ENCODE measurements around the gene TSPAN3. TPM values are rescaled to one million over a fixed set of nuclear protein-coding genes. Genes with fewer than 3 reads are reported as not detected.

Gene TSPAN3
- total RNA-seq, 4 donors from 2014 or later = 92.2 to 165 (median 131) TPM

- DNase-seq (ENCODE audit: extremely low spot score) = no peak
- TF ChIP-seq POLR2AphosphoS5 (IDR thresholded peaks at IDR 0.05) (no peak), POLR2A (IDR thresholded peaks at IDR 0.05; ENCODE audit: low read depth) (no peak), CTCF (IDR thresholded peaks at IDR 0.05) (no peak), EP300 (IDR thresholded peaks at IDR 0.05) (no peak)
- Histone ChIP-seq H3K9me3 (no peaks in the 10 kb centered on the region), H3K27me3 (no peaks in the 10 kb centered on the region), H3K4me3 (no peak overlapping the region), H3K4me1 (peaks cover 6 to 16% (median 10%) of the 10 kb centered on the region in 4 donors), H3K36me3 (peaks cover 0 to 60% (median 44%) of the 10 kb centered on the region in 4 donors), H3K27ac (replicated peaks in 1 of 4) (no peak overlapping the region)
- intact Hi-C loops (cut with DNase I) = no loop called here
- 93% methylated on average over 1 of the region's 1 CpG for WGBS
Measured at GRCh38 chr15:77045985-77046384, 24.9 kb downstream of the TSPAN3 start.

GRCh38 chr15:77044228-77045042 is 26.5 kb downstream of the TSPAN3 start:
- WGBS = 91% methylated on average over 5 of the region's 7 CpGs
- TF ChIP-seq EP300 (IDR thresholded peaks at IDR 0.05) (no peak), POLR2AphosphoS5 (IDR thresholded peaks at IDR 0.05) (no peak), CTCF (IDR thresholded peaks at IDR 0.05) (no peak), POLR2A (IDR thresholded peaks at IDR 0.05; ENCODE audit: low read depth) (no peak)
- H3K27me3 ChIP-seq = no peaks in the 10 kb centered on the region
- intact Hi-C loops (cut with DNase I) = no loop called here
- H3K4me1 ChIP-seq = peaks cover 6 to 16% (median 10%) of the 10 kb centered on the region in 4 donors
- no peaks in the 10 kb centered on the region for H3K9me3 ChIP-seq
- no peak overlapping the region for H3K4me3 ChIP-seq
- H3K27ac ChIP-seq (replicated peaks in 1 of 4) = no peak overlapping the region
- peak; percentile 80 for DNase-seq (ENCODE audit: extremely low spot score)
- H3K36me3 ChIP-seq = peaks cover 0 to 60% (median 41%) of the 10 kb centered on the region in 4 donors

- WGBS = 88% methylated on average over 20 of the region's 20 CpGs
- Histone ChIP-seq H3K9me3 (no peaks in the 10 kb centered on the region), H3K4me3 (no peak overlapping the region), H3K36me3 (peaks cover 0 to 69% (median 46%) of the 10 kb centered on the region in 4 donors), H3K27ac (replicated peaks in 1 of 4) (no peak overlapping the region), H3K27me3 (no peaks in the 10 kb centered on the region), H3K4me1 (peaks cover 6 to 16% (median 10%) of the 10 kb centered on the region in 4 donors)
- TF ChIP-seq POLR2AphosphoS5 (IDR thresholded peaks at IDR 0.05) (no peak), EP300 (IDR thresholded peaks at IDR 0.05) (no peak), CTCF (IDR thresholded peaks at IDR 0.05) (no peak), POLR2A (IDR thresholded peaks at IDR 0.05; ENCODE audit: low read depth) (no peak)
- intact Hi-C loops (cut with DNase I) = no loop called here
- DNase-seq (ENCODE audit: extremely low spot score) = peak; percentile 55
Measured at GRCh38 chr15:77042955-77043920, 27.7 kb downstream of the TSPAN3 start.

DNA sequence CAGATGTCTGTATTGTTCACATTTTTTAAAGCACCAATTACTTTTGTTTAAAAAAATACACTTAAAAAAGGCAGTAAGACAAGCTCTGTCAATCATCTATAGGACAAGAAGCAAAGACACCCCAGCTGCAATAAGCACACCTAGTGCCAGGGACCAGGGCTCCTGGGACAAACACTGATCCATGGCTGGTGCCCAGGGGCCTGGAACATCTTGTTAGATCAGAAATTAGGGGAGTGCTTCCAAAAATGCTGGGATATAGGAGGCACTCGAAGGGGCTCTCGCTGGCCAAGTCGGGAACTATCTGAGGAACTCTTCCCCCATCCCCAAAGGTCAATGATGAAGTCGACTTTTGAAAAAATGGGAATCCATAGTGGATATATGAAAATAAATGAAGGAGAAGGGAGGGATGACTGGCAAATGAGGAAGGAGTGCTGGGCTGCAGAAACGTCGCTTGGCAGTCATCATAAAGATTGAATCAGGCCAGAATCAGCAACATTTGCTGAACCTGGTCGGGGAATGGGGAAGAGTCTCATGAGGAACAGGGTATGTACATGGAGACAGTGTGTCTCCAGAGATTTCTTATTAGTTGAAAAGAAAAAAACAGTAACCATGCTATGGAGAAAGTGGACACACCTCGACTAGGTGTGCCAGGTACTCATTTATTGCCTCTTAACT is 28.5 kb downstream of the TSPAN3 start:
- 84% methylated on average over 8 of the region's 8 CpGs for WGBS
- H3K4me1 ChIP-seq = peaks cover 6 to 16% (median 10%) of the 10 kb centered on the region in 4 donors
- no peaks in the 10 kb centered on the region for H3K27me3 ChIP-seq
- H3K36me3 ChIP-seq = peaks cover 0 to 69% (median 46%) of the 10 kb centered on the region in 4 donors
- H3K4me3 ChIP-seq = no peak overlapping the region
- peak; percentile 78 for DNase-seq (ENCODE audit: extremely low spot score)
- intact Hi-C loops (cut with DNase I) = no loop called here
- no peak overlapping the region for H3K27ac ChIP-seq (replicated peaks in 1 of 4)
- no peak for TF ChIP-seq POLR2AphosphoS5 (IDR thresholded peaks at IDR 0.05)
- TF ChIP-seq POLR2A (IDR thresholded peaks at IDR 0.05; ENCODE audit: low read depth) = no peak
- no peaks in the 10 kb centered on the region for H3K9me3 ChIP-seq

Data from esophagus muscularis mucosa (tissue), 4 donors.